HCT116 (cell line): ENCODE measurements around the gene PRKAG1. TPM values are rescaled to one million over a fixed set of nuclear protein-coding genes. Genes with fewer than 3 reads are reported as not detected.

ENCODE experiments used
- ATAC-seq: fragments of 200-7000 bp; cut with Tn5 transposase; 2 replicates; pipeline ENCODE4 v1.9.1; 2020; ENCODE audit warnings: mild to moderate bottlenecking, moderate library complexity
- BruUV-seq: library from RNA; stranded (reverse); fragments of 400-500 nt; replicated peaks from 2 replicates; lab custom pipeline; 2021; lab: Mats Ljungman, UMichigan
- CTCF ChIA-PET: fragments of 300-600 bp; sonication (Branson Sonifier 250); formaldehyde crosslinking; loops from one replicate; lab custom pipeline; 2021; ENCODE audit warnings: antibody characterized with exemption; lab: Charles Lee
- POLR2A ChIA-PET: fragments of 300-600, 350-600 bp; sonication (Branson Sonifier 250); formaldehyde crosslinking; loops from one replicate; lab custom pipeline; 2021; ENCODE audit warnings: antibody characterized with exemption; lab: Charles Lee
- RAD21 ChIA-PET, 2 experiments: fragments of 300-600 bp; sonication (Branson Sonifier 250); formaldehyde crosslinking; loops; one replicate each; lab custom pipeline; 2023; ENCODE audit warnings: low total read pairs in 2 of 2; ENCODE audit not compliant: uncharacterized antibody in 2 of 2, unreplicated experiment in 2 of 2, low non-redundant PET in 1 of 2; lab: Charles Lee
- DNase-seq: peaks from one replicate; pipeline ENCODE4 v3.0.0-alpha.2; 2010; ENCODE audit warnings: low read depth, low spot score
- H2AFZ ChIP-seq: fragments of 200-600 bp; shearing (Covaris generic), sonication (generic); 2 replicates; pipeline ENCODE4 v1.6.1; 2017; ENCODE audit warnings: low read depth, mixed run types, mixed read lengths, antibody characterized with exemption, low read length; ENCODE audit not compliant: poor library complexity, severe bottlenecking
- H3K27ac ChIP-seq: 2 replicates; pipeline ENCODE4 v1.5.1; 2012; ENCODE audit warnings: low read depth, low read length
- H3K27me3 ChIP-seq: fragments of 200-600 bp; sonication (generic); 2 replicates; pipeline ENCODE4 v1.6.1; 2016; ENCODE audit warnings: mixed run types, low read length, mixed read lengths; ENCODE audit not compliant: insufficient read depth
- H3K36me3 ChIP-seq, 2 experiments: fragments of 200-500 bp in 1 of 2; fragments of 200-600 bp in 1 of 2; sonication (Bioruptor generic) in 1 of 2; sonication (generic) in 1 of 2; 2 replicates each; pipeline versions ENCODE4 v1.5.1 to v1.6.1; 2014 to 2016; ENCODE audit warnings: low read length in 2 of 2, inconsistent platforms in 1 of 2, mixed read lengths in 1 of 2, mixed run types in 1 of 2; ENCODE audit not compliant: insufficient read depth in 2 of 2, control insufficient read depth in 1 of 2
- H3K4me1 ChIP-seq, 2 experiments: fragments of 200-600 bp in 1 of 2; sonication (generic) in 1 of 2; 2 replicates each; pipeline versions ENCODE4 v1.5.1 to v1.6.1; 2012 to 2017; ENCODE audit warnings: low read length in 2 of 2, inconsistent platforms in 1 of 2, mild to moderate bottlenecking in 1 of 2, mixed read lengths in 1 of 2, mixed run types in 1 of 2, moderate library complexity in 1 of 2; ENCODE audit not compliant: insufficient read depth in 2 of 2, control insufficient read depth in 1 of 2
- H3K4me2 ChIP-seq: fragments of 200-600 bp; sonication (generic); 2 replicates; pipeline ENCODE4 v1.6.1; 2017; ENCODE audit warnings: mixed run types, low read length, mixed read lengths
- H3K4me3 ChIP-seq, 2 experiments: fragments of 200-600 bp in 1 of 2; sonication (generic) in 1 of 2; replicated peaks in 1 of 2; 2 replicates each; pipeline ENCODE4 v1.5.1; 2011 to 2016; ENCODE audit warnings: low read length in 2 of 2, control low read depth in 1 of 2, low read depth in 1 of 2, mild to moderate bottlenecking in 1 of 2, mixed read lengths in 1 of 2, mixed run types in 1 of 2
- H3K79me2 ChIP-seq: fragments of 200-600 bp; sonication (generic); 2 replicates; pipeline ENCODE4 v1.6.1; 2017; ENCODE audit warnings: mild to moderate bottlenecking, mixed run types, low read length, moderate library complexity, mixed read lengths; ENCODE audit not compliant: insufficient read depth
- H3K9ac ChIP-seq: fragments of 200-600 bp; sonication (generic); 2 replicates; pipeline ENCODE4 v1.6.1; 2016; ENCODE audit warnings: low read length, mixed read lengths
- H3K9me2 ChIP-seq: fragments of 200-600 bp; sonication (generic), shearing (Covaris generic); 2 replicates; pipeline ENCODE4 v1.6.1; 2017; ENCODE audit warnings: mixed run types, mild to moderate bottlenecking, moderate library complexity; ENCODE audit not compliant: insufficient read depth
- H3K9me3 ChIP-seq, 2 experiments: fragments of 200-500 bp in 1 of 2; fragments of 200-600 bp in 1 of 2; sonication (Bioruptor generic) in 1 of 2; sonication (generic) in 1 of 2; 2 replicates each; pipeline ENCODE4 v1.6.1; 2014 to 2017; ENCODE audit warnings: low read length in 2 of 2, mixed read lengths in 2 of 2, inconsistent platforms in 1 of 2, low read depth in 1 of 2, mild to moderate bottlenecking in 1 of 2, mixed run types in 1 of 2, moderate library complexity in 1 of 2; ENCODE audit not compliant: control insufficient read depth in 1 of 2, insufficient read depth in 1 of 2
- H4K20me1 ChIP-seq: fragments of 200-600 bp; sonication (generic), shearing (Covaris generic); 2 replicates; pipeline ENCODE4 v1.6.1; 2017; ENCODE audit warnings: mixed run types, mild to moderate bottlenecking, moderate library complexity; ENCODE audit not compliant: insufficient read depth
- CBX3 ChIP-seq: IDR thresholded peaks from 2 replicates; pipeline ENCODE4 v1.6.1; 2012; ENCODE audit warnings: low read depth
- CTCF ChIP-seq, 3 experiments: fragments of 200-600 bp in 1 of 3; sonication (generic) in 1 of 3; IDR thresholded peaks in 2 of 3; conservative IDR thresholded peaks in 1 of 3; 2 replicates each; pipeline ENCODE4 v1.5.1; 2012 to 2017; ENCODE audit warnings: low read depth in 2 of 3, low read length in 2 of 3, antibody characterized with exemption in 1 of 3, borderline replicate concordance in 1 of 3, control low read depth in 1 of 3, mild to moderate bottlenecking in 1 of 3, mixed read lengths in 1 of 3, mixed run types in 1 of 3, moderate library complexity in 1 of 3; ENCODE audit not compliant: insufficient read depth in 1 of 3
- EGR1 ChIP-seq: IDR thresholded peaks from 2 replicates; pipeline ENCODE4 v1.6.1; 2012; ENCODE audit warnings: low read depth
- ELF1 ChIP-seq: IDR thresholded peaks from 2 replicates; pipeline ENCODE4 v1.6.1; 2012; ENCODE audit warnings: low read depth, borderline replicate concordance
- EZH2 ChIP-seq: fragments of 200-600 bp; sonication (generic); IDR thresholded peaks from 2 replicates; pipeline ENCODE4 v1.6.1; 2017; ENCODE audit warnings: antibody characterized with exemption, mixed run types
- FOSL1 ChIP-seq: IDR thresholded peaks from 2 replicates; pipeline ENCODE4 v1.6.1; 2012; ENCODE audit warnings: low read depth
- SIN3A ChIP-seq: IDR thresholded peaks from 2 replicates; pipeline ENCODE4 v1.6.1; 2012; ENCODE audit warnings: low read depth
- SRF ChIP-seq: IDR thresholded peaks from 2 replicates; pipeline ENCODE4 v1.6.1; 2012; ENCODE audit warnings: low read depth
- TCF7L2 ChIP-seq: IDR thresholded peaks from 2 replicates; pipeline ENCODE4 v1.7.0; 2011; ENCODE audit warnings: borderline replicate concordance, inconsistent platforms; ENCODE audit not compliant: insufficient read depth, insufficient read length; ENCODE audit errors: extremely low read depth
- YY1 ChIP-seq: IDR thresholded peaks from 2 replicates; pipeline ENCODE4 v1.6.1; 2011; ENCODE audit warnings: low read length, low read depth, moderate library complexity, mild to moderate bottlenecking; ENCODE audit not compliant: insufficient replicate concordance; ENCODE audit errors: extremely low read depth
- ZNF274 ChIP-seq: fragments of 200-500 bp; sonication (Bioruptor generic); IDR thresholded peaks from 2 replicates; pipeline ENCODE4 v1.6.1; 2014; ENCODE audit warnings: mild to moderate bottlenecking, low read depth, low read length, inconsistent platforms
- intact Hi-C: fragments of 100-400 bp; cut with micrococcal nuclease; formaldehyde crosslinking; loops from 2 replicates; pipeline ENCODE4 v1.10.0; 2022
- total RNA-seq: library from RNA; stranded (reverse); gene quantifications from one replicate; pipeline ENCODE4 v1.2.1, GENCODE V29; 2021; ENCODE audit not compliant: unreplicated experiment
- TF ChIP-seq, protein P1 (sequence below): IDR thresholded peaks from 2 replicates; pipeline ENCODE4 v1.6.1; 2012; ENCODE audit warnings: low read depth
- TF ChIP-seq, protein P2 (sequence below): IDR thresholded peaks from 2 replicates; pipeline ENCODE4 v1.6.1; 2012

PRKAG1 gene
- total RNA-seq, 1 experiment from 2014 or later: 64.6 TPM

DNA sequence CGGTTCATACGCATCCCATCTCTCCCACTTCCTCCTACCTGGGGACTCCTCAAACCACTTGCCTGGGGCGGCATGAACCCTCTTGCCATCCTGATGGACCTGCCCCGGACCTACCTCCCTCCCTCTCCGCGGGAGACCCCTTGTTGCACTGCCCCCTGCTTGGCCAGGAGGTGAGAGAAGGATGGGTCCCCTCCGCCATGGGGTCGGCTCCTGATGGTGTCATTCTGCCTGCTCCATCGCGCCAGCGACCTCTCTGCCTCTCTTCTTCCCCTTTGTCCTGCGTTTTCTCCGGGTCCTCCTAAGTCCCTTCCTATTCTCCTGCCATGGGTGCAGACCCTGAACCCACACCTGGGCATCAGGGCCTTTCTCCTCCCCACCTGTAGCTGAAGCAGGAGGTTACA lies 36.8 kb downstream of the PRKAG1 start:
- Histone ChIP-seq H3K4me1 (peaks cover 3 to 19% of the 10 kb centered on the region in 2 experiments), H3K4me3 (no peak overlapping the region), H3K9me3 (no peaks in the 10 kb centered on the region), H3K9ac (no peak overlapping the region), H3K36me3 (no peaks in the 10 kb centered on the region), H3K79me2 (no peaks in the 10 kb centered on the region), H3K4me2 (no peak overlapping the region), H4K20me1 (no peaks in the 10 kb centered on the region), H3K27me3 (peaks cover 8% of the 10 kb centered on the region; the same call in 1 of the 2 replicates), H2AFZ (no peak overlapping the region), H3K9me2 (no peaks in the 10 kb centered on the region), H3K27ac (no peak overlapping the region)
- POLR2A ChIA-PET: no interaction called here
- no TSS peak for BruUV-seq
- intact Hi-C loops: no loop called here
- DNase-seq: no peak
- CTCF ChIA-PET: interaction anchor here (1.4 kb wide), 1 partner anchor 129 kb away, joined by 3 read pairs; no protein-coding TSS in a partner anchor
- RAD21 ChIA-PET: no interaction called here
- no peak for ATAC-seq
- no peak for TF ChIP-seq ZNF274
- no peak for TF ChIP-seq CTCF (IDR thresholded peaks at IDR 0.05 in 2 of 3, conservative IDR thresholded peaks at IDR 0.05 in 1 of 3; ENCODE audit: borderline replicate concordance in 1 of 3, insufficient read depth in 1 of 3, low read depth in 2 of 3, low read length in 2 of 3)
- TF ChIP-seq TCF7L2: no peak
- TF ChIP-seq CBX3: no peak
- no peak for TF ChIP-seq SRF
- TF ChIP-seq, protein P1, sequence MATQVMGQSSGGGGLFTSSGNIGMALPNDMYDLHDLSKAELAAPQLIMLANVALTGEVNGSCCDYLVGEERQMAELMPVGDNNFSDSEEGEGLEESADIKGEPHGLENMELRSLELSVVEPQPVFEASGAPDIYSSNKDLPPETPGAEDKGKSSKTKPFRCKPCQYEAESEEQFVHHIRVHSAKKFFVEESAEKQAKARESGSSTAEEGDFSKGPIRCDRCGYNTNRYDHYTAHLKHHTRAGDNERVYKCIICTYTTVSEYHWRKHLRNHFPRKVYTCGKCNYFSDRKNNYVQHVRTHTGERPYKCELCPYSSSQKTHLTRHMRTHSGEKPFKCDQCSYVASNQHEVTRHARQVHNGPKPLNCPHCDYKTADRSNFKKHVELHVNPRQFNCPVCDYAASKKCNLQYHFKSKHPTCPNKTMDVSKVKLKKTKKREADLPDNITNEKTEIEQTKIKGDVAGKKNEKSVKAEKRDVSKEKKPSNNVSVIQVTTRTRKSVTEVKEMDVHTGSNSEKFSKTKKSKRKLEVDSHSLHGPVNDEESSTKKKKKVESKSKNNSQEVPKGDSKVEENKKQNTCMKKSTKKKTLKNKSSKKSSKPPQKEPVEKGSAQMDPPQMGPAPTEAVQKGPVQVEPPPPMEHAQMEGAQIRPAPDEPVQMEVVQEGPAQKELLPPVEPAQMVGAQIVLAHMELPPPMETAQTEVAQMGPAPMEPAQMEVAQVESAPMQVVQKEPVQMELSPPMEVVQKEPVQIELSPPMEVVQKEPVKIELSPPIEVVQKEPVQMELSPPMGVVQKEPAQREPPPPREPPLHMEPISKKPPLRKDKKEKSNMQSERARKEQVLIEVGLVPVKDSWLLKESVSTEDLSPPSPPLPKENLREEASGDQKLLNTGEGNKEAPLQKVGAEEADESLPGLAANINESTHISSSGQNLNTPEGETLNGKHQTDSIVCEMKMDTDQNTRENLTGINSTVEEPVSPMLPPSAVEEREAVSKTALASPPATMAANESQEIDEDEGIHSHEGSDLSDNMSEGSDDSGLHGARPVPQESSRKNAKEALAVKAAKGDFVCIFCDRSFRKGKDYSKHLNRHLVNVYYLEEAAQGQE: no peak
- no peak for TF ChIP-seq YY1
- TF ChIP-seq SIN3A: no peak
- no peak for TF ChIP-seq EZH2
- no peak for TF ChIP-seq ELF1
- TF ChIP-seq, protein P2, sequence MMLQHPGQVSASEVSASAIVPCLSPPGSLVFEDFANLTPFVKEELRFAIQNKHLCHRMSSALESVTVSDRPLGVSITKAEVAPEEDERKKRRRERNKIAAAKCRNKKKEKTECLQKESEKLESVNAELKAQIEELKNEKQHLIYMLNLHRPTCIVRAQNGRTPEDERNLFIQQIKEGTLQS: no peak
- no peak for TF ChIP-seq FOSL1
- TF ChIP-seq EGR1: no peak
